ENCODE results near the gene GRB2.

Gene GRB2

DNA sequence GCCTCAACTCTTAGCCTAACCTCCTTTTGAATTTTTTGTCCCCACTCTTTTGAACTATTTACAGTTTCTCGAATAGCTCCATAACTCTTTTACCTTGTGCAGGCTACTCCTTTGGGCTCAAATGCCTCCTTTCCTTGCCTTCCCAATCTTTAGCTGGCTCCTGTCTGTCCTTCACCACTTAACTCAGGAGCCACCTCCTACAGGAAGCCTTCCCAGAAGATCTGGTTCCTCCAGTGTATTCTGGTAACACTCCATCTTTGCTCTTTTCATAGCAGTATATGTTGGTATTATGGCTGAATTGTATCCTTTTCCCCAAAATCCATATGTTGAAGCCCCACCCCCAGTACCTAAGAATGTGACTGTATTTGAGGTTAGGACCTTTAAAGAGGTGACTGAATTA, 9.0 kb upstream of the GRB2 start:
- no peak for DNase-seq (ENCODE audit: low read depth in 2 of 2)

GRCh38 chr17:75412455-75413317, 7.2 kb upstream of the GRB2 start:
- peak in 1 of 2 experiments; percentile 60 for DNase-seq (ENCODE audit: low read depth in 2 of 2)

DNA sequence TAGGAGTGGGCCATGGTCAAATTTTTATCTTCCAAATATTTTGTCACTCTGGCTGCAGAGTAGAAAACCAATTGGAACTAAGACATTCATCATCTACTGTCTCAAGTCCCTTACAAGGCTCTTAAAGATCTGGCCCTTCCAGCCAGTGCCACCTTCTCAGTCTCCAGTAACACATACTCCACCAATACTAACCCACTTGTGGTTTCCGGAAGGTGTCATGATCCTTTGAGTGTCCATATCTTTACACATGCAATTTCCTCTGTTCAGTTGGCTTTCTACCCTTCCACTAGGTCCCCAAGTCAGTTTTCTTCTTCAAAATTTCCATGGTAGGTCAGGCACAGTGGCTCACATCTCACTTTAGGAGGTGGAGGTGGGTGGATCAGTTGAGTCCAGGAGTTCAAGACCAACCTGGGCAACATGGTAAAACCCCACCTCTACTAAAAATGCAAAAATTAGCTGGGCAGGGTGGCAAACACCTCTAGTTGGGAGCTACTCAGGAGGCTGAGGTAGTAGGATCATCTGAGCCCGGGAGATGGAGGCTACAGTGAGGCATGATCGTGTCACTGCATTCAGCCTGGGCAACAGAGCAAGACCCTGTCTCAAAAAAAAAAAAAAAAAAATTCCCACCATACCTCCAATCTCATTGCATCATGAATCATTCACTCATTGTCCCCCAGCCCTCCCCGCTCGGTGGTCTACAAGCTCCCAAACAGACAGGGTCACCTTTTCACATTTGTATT, 6.0 kb upstream of the GRB2 start:
- no peak for DNase-seq (ENCODE audit: low read depth in 2 of 2)

- DNase-seq (ENCODE audit: low read depth in 2 of 2), result no peak
Measured at GRCh38 chr17:75410141-75410540, 4.7 kb upstream of the GRB2 start.

GRCh38 chr17:75407655-75408352, 2.3 kb upstream of the GRB2 start:
- DNase-seq (ENCODE audit: low read depth in 2 of 2), result no peak

GRCh38 chr17:75406222-75406615, 741 bp upstream of the GRB2 start:
- no peak for DNase-seq (ENCODE audit: low read depth in 2 of 2)

- no peak for DNase-seq (ENCODE audit: low read depth in 2 of 2)
Measured at GRCh38 chr17:75404731-75405364, 630 bp downstream of the GRB2 start.

GRCh38 chr17:75404223-75404730, 1.2 kb downstream of the GRB2 start:
- DNase-seq (ENCODE audit: low read depth in 2 of 2), result no peak

DNA sequence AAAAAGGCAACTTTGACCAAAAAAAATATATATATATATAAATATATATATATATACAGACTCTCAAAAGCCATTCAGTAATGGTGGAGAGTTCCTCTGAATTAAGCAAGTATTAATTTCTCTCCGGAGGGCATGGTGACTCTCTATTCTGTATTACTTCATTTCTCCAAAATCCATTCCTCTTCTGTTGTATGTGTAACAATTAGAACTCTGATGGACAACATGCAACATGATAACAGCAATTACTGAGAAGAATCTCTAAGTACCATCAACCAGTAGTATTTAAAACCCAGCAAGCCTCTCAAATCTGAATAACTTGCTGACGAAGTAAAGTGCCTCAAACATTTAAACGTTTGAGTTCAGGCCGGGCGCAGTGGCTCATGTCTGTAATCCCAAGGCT, 2.3 kb downstream of the GRB2 start:
- DNase-seq (ENCODE audit: low read depth in 2 of 2), result no peak

GRCh38 chr17:75402026-75402425, 3.5 kb downstream of the GRB2 start:
- no peak for DNase-seq (ENCODE audit: low read depth in 2 of 2)

GRCh38 chr17:75400326-75400939, 5.0 kb downstream of the GRB2 start:
- no peak for DNase-seq (ENCODE audit: low read depth in 2 of 2)

GRCh38 chr17:75398279-75398678, 7.2 kb downstream of the GRB2 start:
- no peak for DNase-seq (ENCODE audit: low read depth in 2 of 2)

DNA sequence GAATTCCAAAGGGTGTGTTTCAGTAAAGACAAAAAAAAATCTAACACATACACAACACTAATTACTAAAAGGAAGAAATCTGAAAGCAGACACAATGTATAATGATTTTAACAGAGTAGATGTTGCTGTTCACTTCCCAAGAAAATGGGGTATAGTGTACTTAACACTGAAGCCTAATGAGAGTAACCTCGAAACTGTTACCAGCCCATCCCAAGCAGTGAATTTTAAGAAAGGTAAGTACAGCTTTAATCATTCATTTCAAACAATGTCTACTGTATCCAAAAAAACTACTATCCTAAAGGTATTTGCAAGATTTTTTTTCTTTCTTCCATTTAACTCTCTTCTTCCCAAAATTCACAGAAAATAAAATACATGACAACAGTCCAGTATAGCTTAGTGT, 8.3 kb downstream of the GRB2 start:
- DNase-seq (ENCODE audit: low read depth in 2 of 2), result no peak

- DNase-seq (ENCODE audit: low read depth in 2 of 2), result no peak
Measured at GRCh38 chr17:75396796-75397195, 8.7 kb downstream of the GRB2 start.

GRCh38 chr17:75396025-75396424, 9.5 kb downstream of the GRB2 start:
- no peak for DNase-seq (ENCODE audit: low read depth in 2 of 2)

GRCh38 chr17:75394332-75394918, 11.1 kb downstream of the GRB2 start:
- no peak for DNase-seq (ENCODE audit: low read depth in 2 of 2)

DNA sequence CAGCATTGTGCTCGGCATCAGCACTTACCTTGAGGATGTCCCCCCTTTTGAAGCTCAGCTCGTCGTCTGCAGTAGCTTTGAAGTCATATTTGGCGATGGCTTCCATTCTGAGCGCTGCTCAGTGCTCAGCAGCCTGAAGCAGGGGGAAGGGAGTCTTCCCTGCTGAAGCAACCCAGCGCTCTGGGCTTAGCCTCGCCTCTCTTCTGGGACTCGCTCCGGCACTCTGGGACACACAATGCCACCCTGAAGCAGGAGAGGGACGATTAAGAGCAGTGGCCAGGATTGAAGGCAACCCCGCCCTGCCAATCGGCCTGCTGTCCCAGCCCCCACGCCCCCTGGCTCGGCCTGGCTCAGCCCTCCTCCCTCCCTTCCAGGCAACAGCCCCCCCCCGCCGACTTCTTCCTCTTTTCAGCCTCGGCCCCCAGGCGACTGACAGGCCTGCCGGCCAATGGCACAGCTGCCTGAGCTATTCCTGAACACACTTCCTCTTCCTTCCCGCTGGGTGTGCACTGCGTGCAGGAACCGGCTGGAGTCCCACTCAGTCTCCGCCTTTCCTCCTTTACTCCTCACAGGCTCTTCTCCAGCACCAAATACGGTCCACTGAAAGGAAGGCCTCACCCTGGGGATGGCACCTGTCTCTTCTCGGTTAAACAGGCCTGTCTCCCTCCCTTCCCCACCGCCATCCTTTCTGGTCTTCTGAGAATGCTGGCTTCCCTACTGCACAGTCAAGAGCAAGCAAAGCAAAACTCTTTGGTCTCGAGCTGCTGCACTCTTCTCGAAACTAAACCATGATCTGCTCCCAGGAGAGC, 11.8 kb downstream of the GRB2 start:
- peak; percentile 69 to 80 for DNase-seq (ENCODE audit: low read depth in 2 of 2)

DNA sequence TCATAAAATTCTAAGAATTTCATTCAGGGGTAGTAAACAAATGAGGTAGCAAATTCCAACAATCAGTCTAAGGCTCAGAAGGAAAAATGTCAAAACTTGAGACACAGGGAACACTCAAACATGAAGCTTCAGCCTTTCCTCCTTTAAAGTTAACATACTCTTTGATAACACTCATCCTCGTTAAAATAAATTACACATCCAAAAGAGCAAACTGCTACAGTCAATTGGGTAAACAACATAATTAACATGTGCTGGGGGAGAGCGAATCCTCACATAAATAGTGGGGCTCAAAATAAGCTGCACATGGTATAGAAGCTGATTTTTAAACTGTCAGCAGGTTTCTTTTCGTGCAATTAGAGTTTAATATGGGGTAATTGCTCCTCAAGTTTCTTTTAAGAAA, 12.9 kb downstream of the GRB2 start:
- DNase-seq (ENCODE audit: low read depth in 2 of 2), result no peak

GRCh38 chr17:75390982-75391381, 14.5 kb downstream of the GRB2 start:
- no peak for DNase-seq (ENCODE audit: low read depth in 2 of 2)

DNA sequence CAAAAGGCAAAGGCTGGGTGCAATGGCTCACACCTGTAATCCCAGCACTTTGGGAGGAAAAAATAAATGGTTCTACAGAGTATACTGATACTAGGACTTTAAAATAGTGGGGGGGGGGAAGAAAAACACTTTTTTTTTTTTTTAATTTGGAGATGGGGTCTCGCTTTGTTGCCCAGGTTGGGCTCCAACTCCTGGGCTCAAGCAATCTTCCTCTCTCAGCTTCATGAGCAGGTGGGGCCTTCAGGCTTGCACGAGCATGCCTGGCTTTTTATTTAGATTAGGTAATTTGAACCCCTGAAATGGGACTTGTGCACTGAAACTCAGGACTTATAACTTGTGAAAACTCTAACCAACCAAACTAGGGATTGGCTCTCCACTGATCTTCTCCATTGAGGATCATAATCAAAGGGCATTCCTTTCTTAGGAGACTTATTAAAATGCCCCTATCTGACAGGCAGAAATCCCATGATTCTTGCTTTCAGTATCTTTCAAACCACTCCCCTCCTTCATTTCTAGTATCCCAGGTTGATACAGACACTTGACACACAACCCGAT, 16.9 kb downstream of the GRB2 start:
- DNase-seq (ENCODE audit: low read depth in 2 of 2), result no peak
